NCI-H510A (cell line): ENCODE results near the gene EPYC.
"Not testable (repeated sequence)": the region's sequence is repeated elsewhere in the genome, so short reads cannot be mapped to it uniquely, and the experiment has no call there.

Experiments
- DNase-seq: peaks from one replicate; lab custom pipeline; 2025; lab: John Stamatoyannopoulos, UW

Gene EPYC

GRCh38 chr12:90991952-90992465 is 12.8 kb downstream of the EPYC start:
- no peak for DNase-seq

DNA sequence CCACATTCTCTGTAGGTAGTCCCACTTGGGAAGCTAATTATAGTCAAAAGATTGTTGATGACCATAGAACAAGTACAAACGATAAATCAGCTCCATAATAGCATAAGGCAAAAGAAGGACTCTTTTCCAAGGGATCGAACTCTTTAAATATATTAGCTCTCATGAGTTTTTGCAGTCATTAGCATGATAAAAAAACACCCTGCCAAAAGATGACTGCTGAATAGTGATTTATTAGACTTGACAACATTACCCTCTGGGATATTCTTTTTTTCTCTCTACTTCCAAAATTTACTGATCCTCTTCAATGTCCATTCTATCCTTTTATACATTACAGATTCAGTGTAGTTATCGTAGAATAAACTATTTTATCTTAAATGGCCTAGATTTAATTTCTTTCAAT is 14.2 kb downstream of the EPYC start:
- no peak for DNase-seq

- no peak for DNase-seq
These were observed 15.1 kb downstream of the EPYC start for GRCh38 chr12:90989686-90990111.

- DNase-seq = no peak
These were observed 17.3 kb downstream of the EPYC start for GRCh38 chr12:90987520-90987919.

GRCh38 chr12:90987101-90987500 is 17.7 kb downstream of the EPYC start:
- DNase-seq = no peak

- not testable (repeated sequence) for DNase-seq
These were observed 19.4 kb downstream of the EPYC start for GRCh38 chr12:90985331-90985730.

GRCh38 chr12:90984114-90984513 is 20.7 kb downstream of the EPYC start:
- no peak for DNase-seq

DNA sequence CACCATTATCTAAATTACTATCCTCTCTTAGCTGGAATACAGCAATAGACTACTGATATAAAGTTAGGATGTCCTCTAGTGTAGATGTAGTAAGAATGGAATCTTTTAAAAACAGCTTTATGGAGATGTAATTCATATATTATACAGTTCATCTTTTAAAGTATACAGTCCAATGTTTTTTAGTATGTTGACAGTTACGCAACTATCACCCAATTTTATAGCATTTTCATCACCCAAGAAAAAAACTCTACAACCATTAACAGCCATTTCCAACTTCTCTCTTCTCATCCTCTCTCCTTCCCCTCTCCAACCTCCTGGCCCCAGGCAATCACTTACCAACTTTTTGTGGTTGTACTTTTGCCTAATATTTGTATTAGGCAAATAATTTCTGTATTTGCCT is 22.6 kb downstream of the EPYC start:
- no peak for DNase-seq

DNA sequence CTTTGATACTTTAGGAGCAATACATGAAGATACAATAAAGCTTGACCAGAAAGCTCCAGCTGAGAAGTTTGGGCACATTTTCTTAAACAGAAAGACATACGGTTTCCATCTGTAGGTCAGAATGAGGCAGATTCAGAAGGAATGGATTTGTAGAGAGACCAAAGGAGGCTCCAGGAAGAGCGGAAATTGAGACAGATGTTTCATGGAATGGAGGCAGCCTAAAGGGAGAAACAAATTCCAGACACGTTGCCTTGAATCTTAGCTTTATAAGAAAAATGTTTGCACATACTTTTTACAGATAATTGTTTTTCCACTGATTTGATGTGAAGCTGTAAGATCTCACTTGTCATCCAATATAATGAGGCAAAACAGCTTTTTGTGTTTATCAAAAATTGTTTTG is 24.8 kb downstream of the EPYC start:
- no peak for DNase-seq

DNA sequence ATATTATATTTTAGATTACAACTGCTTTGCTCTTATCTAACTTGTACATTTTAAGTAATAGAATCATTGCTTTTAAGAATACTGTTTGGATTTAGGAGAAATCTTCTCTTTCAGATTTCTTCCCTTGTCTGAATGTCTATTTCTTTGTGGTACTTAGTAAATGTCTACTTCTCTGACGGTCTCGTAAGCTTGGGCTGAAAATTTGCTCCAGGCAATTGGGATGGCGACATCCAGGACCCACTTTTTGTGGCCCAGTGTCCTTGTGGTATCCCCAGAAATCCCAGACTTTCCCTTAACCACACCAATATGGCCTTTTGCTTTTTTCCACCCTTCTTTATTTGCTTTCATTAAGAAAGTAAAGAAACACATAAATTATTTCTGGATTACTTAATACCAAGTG is 25.8 kb downstream of the EPYC start:
- no peak for DNase-seq

GRCh38 chr12:90978117-90978770 is 26.5 kb downstream of the EPYC start:
- DNase-seq = no peak

DNA sequence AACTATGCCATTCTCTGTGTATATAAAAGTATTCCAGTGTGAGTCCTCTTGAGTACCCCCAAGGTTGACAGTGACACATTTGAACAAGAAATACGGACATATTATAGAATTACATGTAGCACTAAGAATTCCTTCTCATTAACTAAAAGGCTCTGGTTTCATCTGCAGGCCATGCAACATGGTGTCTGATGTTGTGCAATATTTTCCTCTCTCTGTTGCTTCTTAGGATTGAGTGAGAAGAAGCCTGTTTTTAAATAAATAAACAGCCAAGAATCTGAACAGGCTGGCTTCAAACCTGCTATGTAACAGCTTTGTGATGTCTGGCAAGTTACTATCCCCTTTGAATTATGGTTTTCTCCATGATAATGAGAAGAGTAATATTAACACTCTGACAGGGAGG is 27.5 kb downstream of the EPYC start:
- no peak for DNase-seq

- no peak for DNase-seq
These were observed 30.5 kb downstream of the EPYC start for GRCh38 chr12:90974286-90974685.

DNA sequence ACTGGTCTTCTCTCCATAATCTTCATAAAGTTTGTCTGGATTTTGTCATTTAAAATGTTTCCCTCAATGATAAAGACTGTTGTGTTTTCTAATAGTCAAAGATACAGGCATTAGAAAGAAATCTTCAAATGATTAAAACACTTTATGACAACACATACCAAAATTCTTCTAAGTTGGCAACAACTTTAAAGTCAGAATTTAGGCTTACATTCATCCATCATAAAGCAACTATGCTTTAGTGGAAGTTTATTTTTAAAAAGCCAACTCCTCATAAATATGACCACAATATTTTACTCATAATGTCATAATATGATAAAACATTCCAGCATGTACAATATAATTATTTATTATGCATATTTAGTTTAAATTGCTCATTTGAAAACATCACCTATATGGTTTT is 32.5 kb downstream of the EPYC start:
- DNase-seq = no peak

- DNase-seq = no peak
These were observed 33.9 kb downstream of the EPYC start for GRCh38 chr12:90970911-90971310.

DNA sequence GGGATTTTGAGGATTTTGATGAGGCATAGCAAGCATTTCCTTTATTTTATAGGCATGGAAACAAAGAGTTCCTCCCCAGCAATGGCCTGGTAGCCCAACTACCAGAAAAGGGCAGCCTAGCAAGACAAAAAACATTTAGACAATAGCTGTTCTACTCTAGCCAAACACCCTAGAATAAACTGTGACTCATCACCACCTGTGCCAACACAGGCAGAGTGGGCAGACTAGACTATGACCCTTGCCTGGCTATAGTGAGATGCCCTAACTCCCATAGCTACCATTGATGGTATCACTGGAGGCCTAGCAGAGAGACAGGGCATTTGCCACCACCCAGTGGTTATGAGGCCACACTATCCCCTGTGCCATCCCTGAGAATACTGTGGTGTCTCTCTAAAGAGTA is 34.3 kb downstream of the EPYC start:
- no peak for DNase-seq

GRCh38 chr12:90969851-90970250 is 34.9 kb downstream of the EPYC start:
- DNase-seq = no peak

DNA sequence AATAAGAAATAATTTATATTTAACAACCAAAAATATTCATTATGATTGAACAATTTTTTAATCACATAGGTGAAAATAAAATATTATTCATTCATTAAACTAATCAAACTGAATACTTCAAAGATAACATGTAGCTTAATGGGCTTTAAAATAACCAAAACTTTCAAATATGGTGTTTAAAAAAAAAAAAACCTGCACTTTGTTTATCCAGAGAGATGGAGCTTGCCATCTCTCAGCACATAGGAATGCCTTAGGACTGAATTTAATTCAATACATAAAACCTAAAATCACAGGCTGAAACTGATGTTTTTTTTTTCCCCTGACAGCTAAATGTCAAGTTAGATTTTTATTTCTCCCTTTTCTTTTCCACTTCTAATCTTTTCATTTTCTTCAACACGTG is 35.4 kb downstream of the EPYC start:
- DNase-seq = no peak

GRCh38 chr12:90965204-90965603 is 39.6 kb downstream of the EPYC start:
- no peak for DNase-seq

DNA sequence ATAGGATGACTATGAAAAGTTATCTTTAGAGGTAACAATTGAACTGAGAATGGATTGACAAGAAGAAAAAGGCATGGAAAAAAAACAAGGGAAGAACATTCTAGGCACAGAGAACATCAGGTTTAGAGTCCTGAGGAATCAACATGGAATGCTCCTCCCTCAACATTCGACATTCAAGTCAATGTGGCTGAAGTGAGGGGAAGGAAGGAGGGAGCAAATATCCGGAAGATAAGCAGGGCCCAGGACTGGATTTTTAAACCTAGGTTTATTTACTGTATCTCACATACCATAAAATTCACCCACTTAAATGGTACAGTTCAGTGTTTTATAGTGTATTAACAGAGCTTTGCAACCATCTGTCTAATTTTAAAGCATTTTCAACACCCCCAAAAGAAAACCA is 40.2 kb downstream of the EPYC start:
- DNase-seq = no peak

DNA sequence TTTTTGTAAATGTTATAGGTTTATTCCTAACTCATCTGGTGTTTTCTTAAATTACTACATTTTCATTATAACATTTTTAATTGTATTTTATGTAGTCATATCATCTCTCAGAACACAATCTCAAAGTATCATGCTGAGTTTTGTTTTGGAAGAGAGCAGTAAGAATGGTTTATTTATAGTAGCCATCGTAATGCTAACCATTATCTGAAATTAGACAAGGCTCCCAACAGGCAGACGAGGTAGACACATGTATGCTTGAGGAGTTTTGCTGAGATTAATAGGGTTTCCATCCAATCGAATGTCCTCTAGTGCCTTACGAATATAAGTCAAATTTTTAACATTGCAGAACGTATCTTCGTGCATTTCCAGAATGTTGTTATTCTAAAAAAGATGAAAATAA is 40.8 kb downstream of the EPYC start:
- no peak for DNase-seq

DNA sequence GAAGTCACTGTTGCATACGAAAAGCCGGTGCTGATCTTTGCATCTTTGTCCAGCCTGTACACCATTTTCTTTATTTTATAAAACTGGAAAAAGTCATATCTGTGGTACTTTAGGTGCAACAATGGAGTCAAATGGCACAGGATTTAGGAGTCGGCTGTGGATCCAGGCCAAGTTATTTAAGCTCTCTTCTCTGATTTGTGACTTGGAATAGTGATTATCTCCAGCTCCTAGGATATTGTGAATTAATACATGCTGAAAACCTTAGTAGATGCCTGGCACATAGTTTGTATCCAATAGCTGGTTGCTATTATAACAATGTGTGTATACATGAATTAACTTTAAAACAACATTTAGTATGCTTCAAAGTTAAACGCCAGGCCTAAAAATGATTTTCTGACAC is 43.6 kb downstream of the EPYC start:
- DNase-seq = no peak

- DNase-seq = no peak
These were observed 45.1 kb downstream of the EPYC start for GRCh38 chr12:90959538-90960139.

GRCh38 chr12:90959032-90959431 is 45.7 kb downstream of the EPYC start:
- DNase-seq = no peak
